HG02571 (cell line): ENCODE results near the gene SLC26A9.

ENCODE experiments used
- ATAC-seq: cut with Tn5 transposase; IDR thresholded peaks from one replicate; pipeline ENCODE4 v1.9.1; 2021; ENCODE audit warnings: mild to moderate bottlenecking, moderate library complexity; ENCODE audit not compliant: unreplicated experiment

Gene SLC26A9, protein sequence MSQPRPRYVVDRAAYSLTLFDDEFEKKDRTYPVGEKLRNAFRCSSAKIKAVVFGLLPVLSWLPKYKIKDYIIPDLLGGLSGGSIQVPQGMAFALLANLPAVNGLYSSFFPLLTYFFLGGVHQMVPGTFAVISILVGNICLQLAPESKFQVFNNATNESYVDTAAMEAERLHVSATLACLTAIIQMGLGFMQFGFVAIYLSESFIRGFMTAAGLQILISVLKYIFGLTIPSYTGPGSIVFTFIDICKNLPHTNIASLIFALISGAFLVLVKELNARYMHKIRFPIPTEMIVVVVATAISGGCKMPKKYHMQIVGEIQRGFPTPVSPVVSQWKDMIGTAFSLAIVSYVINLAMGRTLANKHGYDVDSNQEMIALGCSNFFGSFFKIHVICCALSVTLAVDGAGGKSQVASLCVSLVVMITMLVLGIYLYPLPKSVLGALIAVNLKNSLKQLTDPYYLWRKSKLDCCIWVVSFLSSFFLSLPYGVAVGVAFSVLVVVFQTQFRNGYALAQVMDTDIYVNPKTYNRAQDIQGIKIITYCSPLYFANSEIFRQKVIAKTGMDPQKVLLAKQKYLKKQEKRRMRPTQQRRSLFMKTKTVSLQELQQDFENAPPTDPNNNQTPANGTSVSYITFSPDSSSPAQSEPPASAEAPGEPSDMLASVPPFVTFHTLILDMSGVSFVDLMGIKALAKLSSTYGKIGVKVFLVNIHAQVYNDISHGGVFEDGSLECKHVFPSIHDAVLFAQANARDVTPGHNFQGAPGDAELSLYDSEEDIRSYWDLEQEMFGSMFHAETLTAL

DNA sequence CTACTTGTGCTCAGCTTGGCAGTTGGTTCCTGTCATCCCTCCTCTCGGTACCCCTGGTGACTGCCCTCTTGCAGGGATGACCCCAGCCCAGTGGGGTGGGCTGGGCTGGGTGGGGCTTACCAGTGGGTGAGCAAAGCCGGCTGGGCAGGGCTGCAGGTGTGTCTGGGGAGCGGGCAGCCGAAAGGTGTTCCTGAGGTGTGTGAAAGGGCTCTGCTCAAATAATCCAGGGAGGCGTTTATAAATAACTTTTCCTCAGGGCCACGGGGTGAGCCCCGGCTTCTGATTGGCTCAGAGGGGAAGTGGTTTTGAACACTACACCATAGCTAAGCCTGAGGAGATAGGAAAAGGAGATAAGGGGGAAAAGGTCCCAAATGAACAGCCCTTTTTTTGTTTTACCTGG lies at the start of gene SLC26A9:
TSS of gene SLC26A9 (minus strand) at position 212 of the 400 bp plus-strand sequence. CDS start 7,636 bp downstream, outside the sequence.
- no peak for ATAC-seq

DNA sequence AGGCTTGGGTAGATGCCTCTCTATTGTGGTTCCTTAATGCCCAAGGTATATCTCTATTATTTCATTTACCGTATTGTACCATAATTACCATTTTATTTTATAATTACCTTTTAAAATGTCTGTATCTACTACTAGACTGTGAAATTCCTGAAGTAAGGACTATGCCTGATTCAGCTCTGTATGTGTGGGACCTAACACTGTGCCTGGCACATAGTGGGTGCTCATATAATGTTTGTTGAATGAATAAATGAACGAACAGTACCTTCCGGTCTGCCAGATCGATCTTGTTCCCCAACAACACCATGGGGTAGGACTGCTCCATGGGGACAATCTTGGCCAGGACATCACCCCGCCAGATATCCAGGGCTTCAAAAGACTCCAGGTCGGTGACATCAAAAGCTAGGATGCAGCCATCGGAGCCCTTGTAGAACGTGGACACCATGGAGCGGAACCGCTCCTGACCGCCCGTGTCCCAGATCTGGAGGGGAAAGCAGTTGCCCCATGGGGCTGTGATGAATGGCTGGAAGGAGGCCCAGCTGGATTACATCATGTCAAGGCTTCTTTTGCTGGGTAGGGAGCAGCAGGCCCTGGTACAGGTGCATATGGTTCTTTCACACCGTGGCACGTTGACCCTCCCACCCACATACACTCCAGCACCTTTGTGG lies 49.1 kb upstream of the SLC26A9 start:
- no peak for ATAC-seq

DNA sequence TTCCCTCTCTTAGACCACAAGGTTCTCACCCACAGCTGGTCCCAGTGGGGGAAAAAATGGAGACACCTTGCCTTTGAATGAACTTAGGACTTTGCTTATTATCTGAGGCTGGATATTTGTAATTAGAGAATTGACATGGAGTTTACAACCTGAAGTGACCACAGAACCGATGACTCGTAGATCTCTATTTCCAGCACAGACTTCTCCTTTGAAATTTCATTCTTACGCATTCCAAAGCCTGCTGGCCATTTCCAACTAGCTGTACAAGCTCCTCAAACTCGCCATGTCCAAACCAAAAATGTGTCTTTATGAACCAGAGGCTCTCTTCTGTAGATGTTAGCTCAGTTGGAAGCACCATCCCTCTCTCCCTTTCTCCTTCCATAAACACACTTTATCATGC lies 48.0 kb upstream of the SLC26A9 start:
- no peak for ATAC-seq

DNA sequence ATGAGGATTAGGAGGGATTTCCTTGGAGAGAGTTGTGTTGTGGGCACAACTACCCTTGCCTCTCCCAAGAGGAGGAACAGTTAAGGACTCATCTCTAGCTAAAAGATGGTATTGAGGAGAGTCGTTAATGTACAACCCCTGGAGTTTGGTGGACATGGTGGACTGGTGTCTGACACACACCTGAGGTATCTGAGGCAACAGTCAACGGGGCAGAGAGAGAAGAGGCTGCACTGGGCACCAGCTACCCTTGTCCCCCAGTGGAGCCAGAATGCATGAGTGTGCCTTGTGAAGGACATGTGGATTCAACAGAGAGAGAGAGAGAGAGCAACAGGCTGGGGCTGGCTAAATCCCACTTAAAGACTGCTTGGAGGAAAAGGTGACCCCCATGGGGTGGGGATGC lies 47.0 kb upstream of the SLC26A9 start:
- no peak for ATAC-seq

DNA sequence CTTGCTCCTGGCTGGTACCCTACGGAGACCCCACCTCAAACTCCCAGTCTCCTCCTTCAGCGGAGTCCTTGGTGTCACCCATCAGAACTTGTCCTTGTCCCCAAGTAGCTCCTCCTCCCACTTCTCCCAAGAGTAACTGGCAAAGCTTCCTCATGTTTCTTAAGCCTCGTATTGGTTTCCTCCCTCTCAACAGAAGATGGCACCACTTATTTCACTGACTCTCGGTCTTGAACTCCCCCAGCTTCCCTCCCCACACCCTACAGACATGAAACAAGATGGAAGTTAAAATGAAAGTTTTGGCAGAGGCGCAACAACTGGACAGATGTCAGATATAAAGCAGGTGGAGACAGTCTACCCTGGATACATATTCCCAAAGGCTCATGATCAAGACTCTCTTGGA lies 46.5 kb upstream of the SLC26A9 start:
- ATAC-seq: no peak

DNA sequence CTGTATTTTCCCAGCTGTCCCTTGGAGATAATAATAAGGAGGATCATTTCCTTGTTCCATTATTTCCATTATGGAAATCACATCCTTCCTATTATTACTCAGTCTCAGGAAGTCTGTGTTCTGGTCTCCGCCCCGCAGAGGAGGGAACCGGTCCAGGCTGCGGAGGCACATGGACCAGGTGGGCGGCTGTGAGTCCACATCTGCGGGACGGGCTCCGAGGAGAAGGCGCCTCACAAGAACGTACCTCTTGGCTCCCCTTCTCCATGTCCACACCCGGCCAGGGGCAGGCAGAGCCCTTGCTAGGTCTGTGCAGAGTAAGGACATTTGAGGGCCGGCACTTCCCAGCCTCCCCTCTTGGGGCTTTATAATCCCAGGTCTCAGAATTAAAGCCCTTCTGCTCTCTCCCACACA lies 45.3 kb upstream of the SLC26A9 start:
- no peak for ATAC-seq

DNA sequence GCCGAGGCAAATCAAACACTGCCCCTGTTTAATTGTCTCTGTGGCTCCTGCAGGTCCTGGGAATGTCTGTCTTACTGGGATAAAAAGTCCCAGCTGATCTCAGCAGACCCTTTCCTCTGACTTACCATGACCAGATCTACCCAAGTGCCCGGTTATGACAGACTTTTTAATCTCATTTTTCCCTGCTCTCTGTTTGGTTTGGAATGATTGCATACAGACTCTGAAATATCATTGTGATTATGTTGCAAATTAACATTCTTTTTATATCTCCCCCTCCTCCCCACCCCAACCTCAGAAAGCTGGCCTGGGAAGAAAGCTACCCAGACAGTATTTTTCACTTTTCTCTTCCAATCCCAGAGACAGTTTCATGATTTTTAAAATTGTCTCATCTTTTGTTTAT lies 43.6 kb upstream of the SLC26A9 start:
- no peak for ATAC-seq

DNA sequence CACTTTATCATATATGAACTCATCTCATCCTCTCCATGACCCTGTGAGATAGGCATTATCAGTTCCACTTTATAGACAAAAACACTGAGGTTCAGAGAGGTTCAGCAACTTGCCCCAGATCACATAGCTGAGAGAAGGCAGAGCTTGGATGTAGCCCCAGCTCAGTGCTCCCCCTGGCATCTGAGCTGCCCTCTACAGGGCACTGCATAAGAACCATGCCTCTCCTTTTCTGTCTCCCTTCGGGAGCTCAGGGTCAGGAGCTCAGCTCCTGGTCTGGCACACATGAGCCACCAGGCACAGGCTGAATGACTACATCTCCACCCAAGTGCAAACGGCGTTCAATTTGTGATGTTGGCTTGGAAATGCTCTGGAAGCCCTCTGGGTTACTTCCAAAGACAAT lies 43.0 kb upstream of the SLC26A9 start:
- no peak for ATAC-seq

DNA sequence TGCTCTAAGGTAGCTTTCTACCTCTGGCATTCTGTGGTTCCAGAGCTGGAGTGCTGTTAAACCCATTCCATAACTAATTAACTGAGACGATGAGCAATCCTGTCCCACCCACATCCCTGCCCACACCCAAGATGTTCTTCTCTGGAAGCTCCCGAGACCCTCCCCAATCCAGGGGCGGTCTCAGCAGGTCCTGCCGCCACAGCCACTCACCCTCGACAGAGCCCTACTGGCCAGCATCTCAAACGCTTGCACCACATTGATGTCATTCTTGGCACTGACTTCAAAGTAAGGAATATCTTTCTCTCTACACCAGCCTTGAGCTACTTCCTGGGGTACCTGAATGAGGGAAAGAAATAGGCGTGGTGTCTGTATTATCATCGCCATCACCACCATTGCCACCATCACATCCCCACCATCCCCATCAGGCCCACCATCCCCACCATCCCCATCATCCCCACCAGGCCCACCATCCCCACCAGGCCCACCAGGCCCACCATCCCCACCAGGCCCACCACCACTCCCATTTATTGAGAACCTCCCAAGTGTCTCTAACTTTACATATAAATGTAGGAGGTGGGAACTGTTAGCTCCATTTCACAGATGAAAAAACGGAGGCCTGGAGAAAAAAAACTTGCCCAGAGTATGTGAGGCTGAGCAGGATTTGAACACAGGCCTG lies 42.2 kb upstream of the SLC26A9 start:
- ATAC-seq: no peak

DNA sequence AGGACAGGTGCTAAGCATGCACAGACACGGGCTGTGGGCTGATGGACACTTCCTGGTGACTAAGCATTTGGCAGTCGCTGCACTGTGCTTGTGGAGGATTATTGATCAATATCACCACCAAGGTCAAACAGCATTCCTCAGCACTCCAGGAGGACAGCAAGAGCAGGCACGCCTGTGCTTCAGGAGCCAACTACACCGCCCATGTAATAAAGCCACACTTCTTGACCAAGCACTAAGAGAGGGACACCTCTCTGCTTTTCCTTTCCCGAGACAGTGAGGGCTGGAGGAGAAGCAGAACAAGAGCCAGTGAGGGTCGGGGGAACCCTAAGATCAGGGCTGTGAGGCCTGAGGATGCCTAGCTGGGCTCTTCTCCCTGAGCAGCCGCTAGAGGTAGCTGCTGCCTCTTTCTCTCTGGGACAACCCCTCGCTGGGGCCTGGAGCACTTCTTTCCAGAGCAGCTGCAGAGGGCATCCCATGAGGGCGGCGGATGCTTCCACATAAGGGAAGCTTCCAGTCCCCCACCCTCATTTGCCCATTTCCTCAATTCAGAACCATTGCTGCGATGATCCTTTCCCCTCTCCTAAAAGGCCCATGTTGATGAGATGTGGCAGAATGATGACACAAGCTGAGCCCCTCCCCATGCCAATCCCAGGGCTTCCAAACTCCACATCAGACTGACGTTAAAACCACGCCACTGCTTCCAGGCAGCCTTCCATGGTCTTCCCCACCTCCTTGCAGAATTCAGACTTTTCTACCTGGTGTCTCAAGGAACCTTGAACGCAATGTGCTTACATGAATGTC lies 40.9 kb upstream of the SLC26A9 start:
- no peak for ATAC-seq

DNA sequence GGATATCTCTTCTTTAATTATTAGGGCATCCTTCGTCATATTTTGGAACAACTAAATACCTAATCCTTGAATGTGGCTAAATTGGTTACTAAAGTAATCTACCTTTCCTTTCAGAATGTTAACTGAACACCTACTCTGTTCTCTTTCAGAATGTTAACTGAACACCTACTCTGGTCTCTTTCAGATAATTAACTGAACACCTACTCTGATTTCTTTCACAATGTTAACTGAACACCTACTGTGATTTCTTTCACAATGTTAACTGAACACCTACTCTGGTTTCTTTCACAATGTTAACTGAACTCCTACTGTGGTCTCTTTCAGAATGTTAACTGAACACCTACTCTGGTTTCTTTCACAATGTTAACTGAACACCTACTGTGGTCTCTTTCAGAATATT lies 38.0 kb upstream of the SLC26A9 start:
- ATAC-seq: no peak

DNA sequence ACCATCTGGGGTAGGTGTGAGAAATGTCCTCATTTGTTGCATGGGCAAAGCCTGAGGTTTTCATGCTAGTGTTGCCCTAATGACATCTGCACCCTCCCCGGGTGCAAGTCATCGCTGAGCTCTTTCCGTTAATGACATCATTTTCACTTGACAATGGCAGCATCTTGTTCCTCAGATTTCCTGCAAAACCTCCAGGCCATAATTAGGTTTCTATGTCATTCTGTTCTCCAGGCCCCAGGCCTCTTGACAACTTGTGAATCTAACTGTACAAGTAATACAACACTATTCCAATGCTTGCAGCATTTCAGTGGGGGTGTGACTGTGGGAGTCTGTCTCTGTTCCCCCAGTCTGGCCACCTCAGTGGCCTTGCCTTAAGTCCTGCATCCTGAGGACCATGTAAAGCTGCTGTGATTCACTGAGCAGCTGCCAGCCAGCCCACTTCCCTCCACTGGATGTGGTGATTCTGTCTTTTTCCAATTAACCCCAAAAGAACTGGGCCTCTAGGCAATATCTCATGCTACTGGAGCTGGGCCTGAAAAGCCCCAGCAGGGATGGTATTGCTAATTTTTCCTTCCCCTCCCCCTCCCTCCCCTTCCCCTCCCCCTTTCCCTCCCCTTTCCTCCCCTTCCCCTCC lies 37.1 kb upstream of the SLC26A9 start:
- no peak for ATAC-seq

DNA sequence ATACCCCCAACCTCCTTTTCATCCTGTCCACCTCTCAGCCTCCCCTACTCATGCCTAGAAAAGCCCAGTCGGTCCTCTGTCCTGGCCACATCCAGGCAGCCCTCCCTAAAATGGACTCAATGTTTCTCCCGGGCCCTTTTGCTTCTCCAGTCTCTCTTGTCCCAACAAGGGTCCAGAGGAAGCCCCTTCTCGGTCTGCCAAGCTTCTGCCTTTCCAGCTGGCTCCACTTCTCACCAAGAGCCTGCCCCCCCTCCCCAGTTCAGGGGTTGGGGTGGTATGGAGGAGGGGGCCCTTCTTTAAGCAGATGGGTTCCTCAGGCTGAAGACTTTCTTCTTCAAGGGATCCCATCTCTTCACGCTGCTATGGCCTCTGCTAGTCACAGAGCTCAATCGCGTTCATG lies 36.0 kb upstream of the SLC26A9 start:
- no peak for ATAC-seq

DNA sequence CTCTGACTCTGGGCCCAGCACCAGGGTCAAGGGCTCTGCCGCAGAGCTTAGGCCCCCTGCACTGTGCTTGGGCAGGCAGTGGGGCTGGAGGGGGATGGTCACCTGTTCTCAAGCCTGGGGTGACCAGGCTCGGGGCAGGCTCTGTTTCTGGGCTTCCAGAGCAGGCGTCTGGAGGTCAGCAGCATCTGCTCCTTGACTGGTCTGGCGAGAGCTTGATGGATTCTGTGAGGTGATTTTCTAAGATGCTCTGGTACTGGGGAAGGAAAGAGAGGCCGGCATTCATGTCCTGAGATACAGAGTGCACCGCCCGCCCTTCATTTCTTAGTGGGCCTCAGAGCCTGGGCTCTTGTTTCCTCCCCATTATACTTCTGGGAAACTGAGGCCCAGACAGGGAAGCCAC lies 35.4 kb upstream of the SLC26A9 start:
- ATAC-seq: no peak

DNA sequence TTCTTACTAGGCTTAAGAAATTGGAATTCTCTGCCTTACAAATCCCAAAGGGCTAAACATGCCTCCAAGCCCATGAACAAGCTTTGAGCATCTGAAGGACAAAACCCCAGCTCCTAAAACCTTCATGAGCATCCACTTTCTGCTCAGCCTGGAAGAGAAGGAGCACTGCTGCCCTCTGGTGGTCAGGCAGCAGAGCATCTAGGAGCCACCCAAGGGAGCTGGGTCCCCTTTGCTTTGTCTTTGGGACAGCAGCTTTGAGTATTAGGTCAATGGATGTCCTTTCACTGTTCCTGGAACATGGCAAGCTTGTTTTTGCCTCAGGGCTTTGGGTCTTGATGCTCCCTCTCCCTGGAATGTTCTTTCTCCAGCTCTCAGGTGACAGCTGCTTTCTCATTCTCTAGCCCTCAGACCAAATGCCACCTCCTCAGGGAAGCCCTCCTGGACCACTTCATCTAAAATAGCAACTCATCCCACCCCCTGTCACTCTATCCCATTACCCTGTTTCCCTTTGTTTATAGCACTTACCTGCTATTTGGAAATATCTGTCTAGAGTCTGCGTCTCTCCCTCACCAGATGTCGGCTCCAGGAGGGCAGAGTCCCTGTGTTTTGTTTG lies 34.3 kb upstream of the SLC26A9 start:
- no peak for ATAC-seq

DNA sequence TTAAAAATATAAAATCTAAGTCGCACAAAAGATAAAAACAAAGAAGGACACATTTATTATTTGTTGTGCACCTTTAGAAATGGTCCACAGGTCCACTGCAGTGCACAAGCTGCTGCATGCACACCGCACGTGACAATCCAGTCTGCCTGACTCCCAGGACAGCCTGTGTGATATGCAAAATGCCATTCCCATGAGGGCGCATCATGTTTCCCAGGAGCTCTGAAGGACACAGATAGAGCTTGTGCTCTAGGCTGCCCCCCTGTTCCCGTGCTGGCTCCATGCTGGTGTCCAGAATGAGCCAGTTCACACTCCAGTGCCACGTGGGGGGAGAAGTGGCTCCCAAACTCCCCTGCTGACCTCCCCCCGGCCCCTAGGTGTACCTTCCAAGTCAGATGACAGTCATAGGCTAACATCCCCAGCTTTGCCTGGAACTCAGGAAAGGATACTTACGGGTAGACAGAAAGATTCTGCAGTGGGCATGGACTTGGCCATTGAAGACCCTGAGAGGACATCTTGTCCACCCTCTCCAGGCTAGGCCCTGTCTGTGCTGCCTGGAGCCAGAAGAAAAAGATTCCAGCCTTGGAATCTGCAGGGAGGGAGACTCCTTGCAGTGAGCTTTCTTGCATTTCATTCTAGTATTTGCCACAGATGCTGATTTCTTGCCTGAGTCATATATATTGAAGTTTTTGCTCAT lies 33.6 kb upstream of the SLC26A9 start:
- no peak for ATAC-seq

DNA sequence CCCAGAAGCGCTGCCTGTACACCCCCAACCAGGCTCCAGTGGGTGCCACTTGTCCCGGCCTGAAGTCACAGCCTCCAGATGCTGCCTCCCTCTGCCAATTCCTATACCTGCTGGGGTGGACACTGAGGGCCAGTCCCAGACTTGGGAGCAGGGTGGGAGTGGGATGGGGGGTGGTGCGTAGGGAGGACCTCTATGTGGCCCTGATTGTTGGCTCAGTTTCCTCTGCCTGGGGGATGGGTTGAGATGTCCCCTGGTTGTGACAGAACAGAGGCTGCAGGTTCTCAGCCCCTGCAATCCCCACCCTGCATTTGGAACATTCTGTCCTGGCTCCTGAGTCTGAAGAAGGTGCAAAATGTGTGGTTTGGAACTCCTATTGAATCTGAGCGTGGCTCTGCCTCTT lies 32.8 kb upstream of the SLC26A9 start:
- no peak for ATAC-seq

DNA sequence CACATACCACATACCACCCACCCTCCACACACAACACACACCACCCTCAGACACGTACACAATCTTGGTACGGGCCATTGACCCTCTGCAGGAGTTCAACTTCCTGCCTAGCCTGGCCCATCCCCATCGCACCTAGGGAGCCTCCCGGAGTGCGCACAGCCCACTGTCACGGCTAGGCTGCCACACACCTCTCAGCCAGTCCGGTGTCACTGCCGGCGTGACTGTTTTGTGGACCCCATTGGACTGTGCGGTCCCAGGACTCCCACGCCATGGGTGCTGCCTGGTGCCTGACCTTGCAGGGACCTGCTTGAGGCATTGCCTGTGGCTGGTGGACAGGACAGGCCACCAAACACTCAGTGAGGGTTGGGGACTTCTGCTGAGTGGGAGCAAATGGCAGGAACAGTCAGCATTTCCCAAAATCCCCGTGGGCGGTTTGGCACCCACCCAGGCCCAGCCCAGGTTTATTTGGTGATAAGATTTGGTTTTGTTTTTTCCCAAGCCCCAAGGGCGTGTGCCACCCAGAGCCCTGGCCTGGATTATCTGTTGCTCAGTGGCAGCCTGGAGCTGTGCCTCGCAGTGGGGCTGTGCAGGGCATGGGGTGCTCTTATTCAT lies 32.2 kb upstream of the SLC26A9 start:
- no peak for ATAC-seq
